HCT116 (cell line): ENCODE results near the gene DNAJC9. TPM values are rescaled to one million over a fixed set of nuclear protein-coding genes. Genes with fewer than 3 reads are reported as not detected.

ENCODE experiments used
- ATAC-seq: fragments of 200-7000 bp; cut with Tn5 transposase; 2 replicates; pipeline ENCODE4 v1.9.1; 2020; ENCODE audit warnings: mild to moderate bottlenecking, moderate library complexity
- BruUV-seq: library from RNA; stranded (reverse); fragments of 400-500 nt; replicated peaks from 2 replicates; lab custom pipeline; 2021; lab: Mats Ljungman, UMichigan
- CTCF ChIA-PET: fragments of 300-600 bp; sonication (Branson Sonifier 250); formaldehyde crosslinking; loops from one replicate; lab custom pipeline; 2021; ENCODE audit warnings: antibody characterized with exemption; lab: Charles Lee
- POLR2A ChIA-PET: fragments of 300-600, 350-600 bp; sonication (Branson Sonifier 250); formaldehyde crosslinking; loops from one replicate; lab custom pipeline; 2021; ENCODE audit warnings: antibody characterized with exemption; lab: Charles Lee
- RAD21 ChIA-PET, 2 experiments: fragments of 300-600 bp; sonication (Branson Sonifier 250); formaldehyde crosslinking; loops; one replicate each; lab custom pipeline; 2023; ENCODE audit warnings: low total read pairs in 2 of 2; ENCODE audit not compliant: uncharacterized antibody in 2 of 2, unreplicated experiment in 2 of 2, low non-redundant PET in 1 of 2; lab: Charles Lee
- DNase-seq: peaks from one replicate; pipeline ENCODE4 v3.0.0-alpha.2; 2010; ENCODE audit warnings: low read depth, low spot score
- H2AFZ ChIP-seq: fragments of 200-600 bp; shearing (Covaris generic), sonication (generic); 2 replicates; pipeline ENCODE4 v1.6.1; 2017; ENCODE audit warnings: low read depth, mixed run types, mixed read lengths, antibody characterized with exemption, low read length; ENCODE audit not compliant: poor library complexity, severe bottlenecking
- H3K27ac ChIP-seq: 2 replicates; pipeline ENCODE4 v1.5.1; 2012; ENCODE audit warnings: low read depth, low read length
- H3K27me3 ChIP-seq: fragments of 200-600 bp; sonication (generic); 2 replicates; pipeline ENCODE4 v1.6.1; 2016; ENCODE audit warnings: mixed run types, low read length, mixed read lengths; ENCODE audit not compliant: insufficient read depth
- H3K36me3 ChIP-seq, 2 experiments: fragments of 200-500 bp in 1 of 2; fragments of 200-600 bp in 1 of 2; sonication (Bioruptor generic) in 1 of 2; sonication (generic) in 1 of 2; 2 replicates each; pipeline versions ENCODE4 v1.5.1 to v1.6.1; 2014 to 2016; ENCODE audit warnings: low read length in 2 of 2, inconsistent platforms in 1 of 2, mixed read lengths in 1 of 2, mixed run types in 1 of 2; ENCODE audit not compliant: insufficient read depth in 2 of 2, control insufficient read depth in 1 of 2
- H3K4me1 ChIP-seq, 2 experiments: fragments of 200-600 bp in 1 of 2; sonication (generic) in 1 of 2; 2 replicates each; pipeline versions ENCODE4 v1.5.1 to v1.6.1; 2012 to 2017; ENCODE audit warnings: low read length in 2 of 2, inconsistent platforms in 1 of 2, mild to moderate bottlenecking in 1 of 2, mixed read lengths in 1 of 2, mixed run types in 1 of 2, moderate library complexity in 1 of 2; ENCODE audit not compliant: insufficient read depth in 2 of 2, control insufficient read depth in 1 of 2
- H3K4me2 ChIP-seq: fragments of 200-600 bp; sonication (generic); 2 replicates; pipeline ENCODE4 v1.6.1; 2017; ENCODE audit warnings: mixed run types, low read length, mixed read lengths
- H3K4me3 ChIP-seq, 2 experiments: fragments of 200-600 bp in 1 of 2; sonication (generic) in 1 of 2; replicated peaks in 1 of 2; 2 replicates each; pipeline ENCODE4 v1.5.1; 2011 to 2016; ENCODE audit warnings: low read length in 2 of 2, control low read depth in 1 of 2, low read depth in 1 of 2, mild to moderate bottlenecking in 1 of 2, mixed read lengths in 1 of 2, mixed run types in 1 of 2
- H3K79me2 ChIP-seq: fragments of 200-600 bp; sonication (generic); 2 replicates; pipeline ENCODE4 v1.6.1; 2017; ENCODE audit warnings: mild to moderate bottlenecking, mixed run types, low read length, moderate library complexity, mixed read lengths; ENCODE audit not compliant: insufficient read depth
- H3K9ac ChIP-seq: fragments of 200-600 bp; sonication (generic); 2 replicates; pipeline ENCODE4 v1.6.1; 2016; ENCODE audit warnings: low read length, mixed read lengths
- H3K9me2 ChIP-seq: fragments of 200-600 bp; sonication (generic), shearing (Covaris generic); 2 replicates; pipeline ENCODE4 v1.6.1; 2017; ENCODE audit warnings: mixed run types, mild to moderate bottlenecking, moderate library complexity; ENCODE audit not compliant: insufficient read depth
- H3K9me3 ChIP-seq, 2 experiments: fragments of 200-500 bp in 1 of 2; fragments of 200-600 bp in 1 of 2; sonication (Bioruptor generic) in 1 of 2; sonication (generic) in 1 of 2; 2 replicates each; pipeline ENCODE4 v1.6.1; 2014 to 2017; ENCODE audit warnings: low read length in 2 of 2, mixed read lengths in 2 of 2, inconsistent platforms in 1 of 2, low read depth in 1 of 2, mild to moderate bottlenecking in 1 of 2, mixed run types in 1 of 2, moderate library complexity in 1 of 2; ENCODE audit not compliant: control insufficient read depth in 1 of 2, insufficient read depth in 1 of 2
- H4K20me1 ChIP-seq: fragments of 200-600 bp; sonication (generic), shearing (Covaris generic); 2 replicates; pipeline ENCODE4 v1.6.1; 2017; ENCODE audit warnings: mixed run types, mild to moderate bottlenecking, moderate library complexity; ENCODE audit not compliant: insufficient read depth
- EGR1 ChIP-seq: IDR thresholded peaks from 2 replicates; pipeline ENCODE4 v1.6.1; 2012; ENCODE audit warnings: low read depth
- POLR2A ChIP-seq: IDR thresholded peaks from 2 replicates; pipeline ENCODE4 v1.7.0; 2011; ENCODE audit warnings: borderline replicate concordance; ENCODE audit not compliant: insufficient read depth, insufficient read length; ENCODE audit errors: extremely low read depth
- RAD21 ChIP-seq: IDR thresholded peaks from 2 replicates; pipeline ENCODE4 v1.6.1; 2012; ENCODE audit warnings: low read depth, mild to moderate bottlenecking
- YY1 ChIP-seq: IDR thresholded peaks from 2 replicates; pipeline ENCODE4 v1.6.1; 2011; ENCODE audit warnings: low read length, low read depth, moderate library complexity, mild to moderate bottlenecking; ENCODE audit not compliant: insufficient replicate concordance; ENCODE audit errors: extremely low read depth
- intact Hi-C: fragments of 100-400 bp; cut with micrococcal nuclease; formaldehyde crosslinking; loops from 2 replicates; pipeline ENCODE4 v1.10.0; 2022
- total RNA-seq: library from RNA; stranded (reverse); gene quantifications from one replicate; pipeline ENCODE4 v1.2.1, GENCODE V29; 2021; ENCODE audit not compliant: unreplicated experiment
- TF ChIP-seq, protein P1 (sequence below): IDR thresholded peaks from 2 replicates; pipeline ENCODE4 v1.6.1; 2012

Gene DNAJC9
- total RNA-seq, 1 experiment from 2014 or later = 40.3 TPM

DNA sequence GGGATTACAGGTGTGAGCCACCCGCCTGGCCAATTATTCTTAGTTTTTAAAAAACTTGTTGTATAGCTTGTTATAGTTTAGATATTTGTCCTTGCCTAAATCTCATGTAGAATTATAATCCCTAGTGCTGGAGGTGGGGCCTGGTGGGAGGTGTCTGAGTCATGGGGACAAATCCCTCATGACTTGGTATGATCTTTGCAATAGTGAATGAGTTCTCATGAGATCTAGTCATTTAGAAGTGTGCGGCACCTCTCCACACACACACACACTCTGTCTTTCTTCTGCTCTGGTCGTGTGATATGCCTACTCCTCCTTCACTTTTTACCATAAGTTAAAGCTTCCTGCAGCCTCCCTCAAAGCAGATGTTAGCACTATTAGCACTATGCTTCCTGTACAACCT is 42.0 kb downstream of the DNAJC9 start:
- Histone ChIP-seq H3K27ac (no peak overlapping the region), H3K79me2 (no peaks in the 10 kb centered on the region), H3K36me3 (no peaks in the 10 kb centered on the region), H3K9me2 (no peaks in the 10 kb centered on the region), H3K9ac (no peak overlapping the region), H3K4me3 (no peak overlapping the region), H4K20me1 (no peaks in the 10 kb centered on the region), H2AFZ (no peak overlapping the region), H3K4me1 (no peaks in the 10 kb centered on the region), H3K4me2 (no peak overlapping the region), H3K9me3 (no peaks in the 10 kb centered on the region), H3K27me3 (no peaks in the 10 kb centered on the region)
- ATAC-seq = no peak
- CTCF ChIA-PET = no interaction called here
- intact Hi-C loops = no loop called here
- no peak for DNase-seq
- no TSS peak for BruUV-seq
- POLR2A ChIA-PET = no interaction called here
- RAD21 ChIA-PET = interaction anchor here in 1 of 2 experiments (0.6 kb wide), 1 partner anchor 1558 kb away, joined by 4 read pairs; no protein-coding TSS in a partner anchor
- TF ChIP-seq EGR1 (no peak), RAD21 (no peak), POLR2A (no peak), YY1 (no peak)
- TF ChIP-seq, protein P1, sequence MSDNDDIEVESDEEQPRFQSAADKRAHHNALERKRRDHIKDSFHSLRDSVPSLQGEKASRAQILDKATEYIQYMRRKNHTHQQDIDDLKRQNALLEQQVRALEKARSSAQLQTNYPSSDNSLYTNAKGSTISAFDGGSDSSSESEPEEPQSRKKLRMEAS = no peak

Other genes starting within 250 kb of the DNAJC9 start
- 49.7 TPM for gene P4HA1, start 150.4 kb downstream of the DNAJC9 start, total RNA-seq
- 1.2 TPM for gene NUDT13, start 136.8 kb downstream of the DNAJC9 start, total RNA-seq
- gene ECD, start 79.2 kb downstream of the DNAJC9 start, total RNA-seq = 25.4 TPM
- gene FAM149B1, start 79.1 kb downstream of the DNAJC9 start, total RNA-seq = 17.5 TPM
- 122 TPM for gene MRPS16, start 5.4 kb upstream of the DNAJC9 start, total RNA-seq
- 2.9 TPM for gene CFAP70, start 111.6 kb upstream of the DNAJC9 start, total RNA-seq
- gene ANXA7, start 166.8 kb upstream of the DNAJC9 start, total RNA-seq = 105 TPM
- gene MSS51, start 186.3 kb upstream of the DNAJC9 start, total RNA-seq = 1.7 TPM
- gene PPP3CB, start 248.8 kb upstream of the DNAJC9 start, total RNA-seq = 32.0 TPM